ENCODE results near the gene CORO7.

Gene CORO7

DNA sequence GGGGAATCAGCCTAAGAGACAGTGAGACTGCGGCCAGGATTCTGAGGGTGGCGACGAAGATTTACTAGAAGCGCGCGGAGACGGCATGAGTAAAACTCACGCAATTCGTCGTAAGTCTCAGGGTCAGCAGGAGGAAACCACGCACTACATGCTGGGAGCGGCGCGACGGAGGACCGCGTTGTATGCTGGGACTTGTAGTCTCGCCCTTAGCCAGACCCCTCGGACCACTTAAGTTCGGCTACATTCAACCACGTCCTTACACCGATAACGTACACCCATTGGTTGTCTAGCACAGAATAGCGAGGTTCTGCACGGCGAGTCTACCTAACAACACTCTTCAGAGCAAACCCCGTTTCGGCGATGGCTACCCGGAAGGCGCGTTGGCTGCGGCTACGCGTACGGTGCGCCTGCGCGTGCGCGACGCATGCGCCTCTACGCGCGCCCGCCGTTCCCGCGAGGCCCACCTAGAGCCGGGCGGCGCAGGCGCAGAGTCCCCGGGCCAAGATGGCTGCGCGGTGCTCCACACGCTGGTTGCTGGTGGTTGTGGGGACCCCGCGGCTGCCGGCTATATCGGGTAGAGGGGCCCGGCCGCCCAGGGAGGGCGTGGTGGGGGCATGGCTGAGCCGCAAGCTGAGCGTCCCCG, 9.1 kb upstream of the CORO7 start, which contains the start of gene DNAJA3:
Gene DNAJA3, plus strand, starts transcription at position 491 of the 643 bp plus-strand sequence. Its CDS starts 14 bp downstream, at position 505.
- DNase-seq = peak; percentile 91

DNA sequence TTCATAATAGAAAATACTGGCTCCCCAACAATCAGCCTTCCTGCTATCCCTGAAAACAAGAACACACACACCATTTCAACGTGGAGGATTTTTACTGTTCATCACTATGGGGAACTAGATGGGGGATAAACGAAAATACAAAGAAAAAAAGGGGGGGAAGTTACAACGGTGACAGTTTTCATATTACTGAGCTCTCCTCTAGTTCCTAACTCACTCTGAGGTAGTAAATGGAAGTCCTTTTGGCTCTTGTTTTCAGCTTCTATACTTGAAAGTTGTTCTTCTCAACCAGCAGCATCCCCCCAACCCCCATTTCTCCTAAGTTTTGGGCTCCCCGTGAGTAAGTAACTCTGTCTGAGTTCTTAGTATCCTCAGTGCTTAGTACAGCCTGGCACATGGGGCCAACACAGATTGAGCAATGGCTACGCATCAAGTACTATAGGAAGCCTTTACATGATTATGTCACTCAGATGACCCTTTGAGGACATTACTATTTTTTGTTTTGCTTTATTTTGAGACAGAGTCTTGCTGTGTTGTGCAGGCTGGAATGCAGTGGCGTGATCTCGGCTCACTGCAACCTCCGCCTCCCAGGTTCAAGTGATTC, 4.2 kb upstream of the CORO7 start:
- DNase-seq = no peak

DNA sequence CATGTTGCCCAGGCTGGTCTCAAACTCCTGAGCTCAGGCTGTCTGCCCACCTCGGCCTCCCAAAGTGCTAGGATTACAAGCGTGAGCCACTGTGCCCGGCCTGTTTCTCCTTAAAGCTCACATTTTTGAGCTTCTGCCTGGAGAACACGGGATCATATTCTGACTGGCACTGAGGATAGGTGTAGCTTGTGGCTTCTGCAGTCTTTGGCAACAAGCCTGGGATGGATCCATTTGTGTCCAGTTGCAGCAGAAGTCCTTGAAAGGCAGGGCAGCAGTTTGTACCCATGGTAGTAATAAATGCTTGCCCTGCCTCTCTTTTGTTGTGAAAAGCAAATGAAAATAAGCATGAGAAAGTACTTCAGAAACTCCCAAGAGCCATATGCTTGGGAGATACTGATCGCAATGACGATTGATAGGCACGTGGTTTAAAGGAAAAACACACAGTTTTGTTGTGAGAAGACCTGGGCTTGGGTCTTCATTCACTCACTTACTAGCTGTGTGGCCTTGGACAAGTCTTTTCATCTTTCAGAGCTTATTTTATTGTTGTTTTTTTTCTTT, 3.1 kb upstream of the CORO7 start:
- no peak for DNase-seq

DNA sequence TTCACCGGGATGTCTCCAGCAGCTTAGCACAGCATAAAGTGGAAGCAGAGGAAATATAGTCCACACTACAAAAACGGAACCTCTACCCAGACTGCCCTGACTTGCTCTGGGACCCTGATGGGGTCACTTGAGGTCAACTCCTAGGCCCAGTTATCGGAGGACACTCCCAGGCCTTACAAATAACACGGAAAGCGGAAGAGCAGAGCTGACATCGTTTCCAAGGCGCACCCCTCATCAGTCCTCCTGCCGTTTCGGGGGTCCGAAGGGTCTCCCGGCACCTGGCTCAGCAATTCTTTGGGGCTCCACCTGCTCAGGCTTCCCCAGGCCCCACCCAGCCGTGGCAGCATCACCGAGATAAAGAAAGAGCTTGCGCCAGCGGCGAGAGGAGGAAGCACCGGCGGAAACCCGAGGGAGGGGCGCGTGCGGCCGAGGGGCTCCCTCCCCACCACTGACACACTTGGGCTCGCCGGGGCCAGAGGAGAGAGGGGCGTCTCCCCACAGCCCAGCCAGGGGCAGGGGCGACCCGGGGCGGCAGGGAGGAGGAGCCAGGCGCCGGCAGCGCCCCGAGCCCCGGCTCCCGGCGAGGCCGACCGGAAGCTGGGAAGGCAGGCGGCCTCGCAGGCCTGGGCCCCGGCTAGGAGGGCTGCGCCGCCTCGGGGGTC, 727 bp downstream of the CORO7 start:
- DNase-seq = peak; percentile 42

DNA sequence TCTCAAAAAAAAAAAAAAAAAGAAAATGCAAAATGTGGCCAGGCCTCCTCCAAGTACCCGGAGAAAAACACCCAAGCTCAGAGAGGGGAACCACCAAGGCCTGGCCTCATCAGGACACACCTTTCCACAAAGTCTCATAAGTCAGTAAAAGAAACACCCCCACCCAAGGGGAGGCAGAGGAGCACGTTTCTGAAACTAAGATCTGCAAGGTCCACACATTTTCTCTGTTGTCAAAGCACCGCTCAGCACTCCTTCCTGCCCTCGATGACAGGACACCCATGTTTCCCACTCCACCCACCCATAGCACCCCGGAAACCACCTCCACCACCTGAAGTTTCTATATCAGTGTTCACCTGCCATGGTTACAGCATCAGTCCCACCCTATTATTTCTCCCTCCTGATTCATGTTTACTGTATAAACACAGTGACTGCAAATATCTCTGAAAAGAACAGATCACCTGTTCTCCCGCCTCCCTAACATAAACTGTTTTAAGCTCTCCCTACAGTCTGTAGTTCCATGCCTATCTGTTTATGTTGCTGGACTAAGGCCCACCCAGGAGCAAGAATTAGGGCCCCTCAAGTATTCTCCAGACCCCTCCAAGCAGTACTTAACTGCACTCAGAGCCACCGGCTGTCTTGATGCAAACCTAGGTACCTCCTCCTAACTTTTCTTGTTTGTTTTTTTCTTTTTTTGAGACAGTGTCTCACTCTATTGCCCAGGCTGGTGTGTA, 2.0 kb downstream of the CORO7 start:
- peak; percentile 60 for DNase-seq

DNA sequence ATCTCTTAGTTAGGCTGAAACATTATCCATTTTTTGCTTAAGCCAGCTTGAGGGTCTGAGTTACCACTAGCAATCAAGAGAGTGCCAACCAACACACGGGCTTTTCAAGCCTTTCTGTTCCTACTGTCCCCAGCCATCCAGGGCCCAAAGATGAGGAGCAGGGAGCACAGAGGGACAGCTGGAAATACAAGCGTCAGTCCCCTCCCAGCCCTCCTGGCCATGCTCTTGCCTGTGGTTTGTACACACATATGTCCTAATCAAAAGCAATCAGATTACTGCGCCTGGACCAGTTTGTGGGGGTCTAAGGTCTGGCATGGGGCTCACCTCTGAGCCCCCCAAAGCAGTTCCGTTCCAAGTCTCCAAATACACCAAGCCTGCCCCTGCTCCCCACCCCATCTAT, 3.5 kb downstream of the CORO7 start:
- no peak for DNase-seq

DNA sequence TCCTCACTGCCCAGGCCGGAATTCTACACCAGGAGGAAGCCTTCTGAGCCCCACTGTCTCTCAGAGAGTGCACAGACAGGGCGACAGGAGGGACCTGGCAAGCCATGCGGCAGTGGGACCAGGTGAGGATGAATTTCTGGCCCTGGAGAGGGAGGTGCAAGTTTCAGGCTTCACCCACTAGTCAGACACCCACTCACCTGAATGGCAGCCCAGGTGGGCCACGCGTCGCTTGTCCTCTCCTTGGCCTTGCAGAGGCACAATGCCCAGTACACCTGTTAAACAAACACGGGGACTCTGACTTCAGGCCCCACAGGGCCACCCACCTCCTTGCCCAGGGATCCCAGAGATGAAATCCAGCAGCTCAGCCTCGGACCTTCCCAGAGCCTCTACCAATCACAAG, 4.2 kb downstream of the CORO7 start:
- no peak for DNase-seq

DNA sequence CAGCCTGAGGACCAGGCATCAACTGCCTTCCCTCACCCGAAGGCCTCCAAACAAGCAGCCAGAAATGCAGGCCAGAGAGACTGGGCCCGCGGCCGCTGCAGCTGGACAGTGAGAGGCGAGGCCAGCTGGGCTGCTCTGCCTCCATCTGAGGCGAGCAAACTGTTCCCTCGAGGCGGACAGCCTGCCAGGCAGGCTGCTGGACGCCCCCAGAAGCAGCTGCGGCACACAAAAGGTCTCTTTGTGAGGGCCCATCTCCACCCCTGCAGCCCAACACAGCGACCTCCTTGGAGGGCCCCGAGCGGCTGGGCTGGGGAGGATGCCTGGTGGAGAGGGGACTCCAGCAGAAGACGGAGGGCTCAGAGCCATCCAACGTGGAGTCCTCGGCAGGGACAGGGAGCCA, 4.7 kb downstream of the CORO7 start:
- no peak for DNase-seq

DNA sequence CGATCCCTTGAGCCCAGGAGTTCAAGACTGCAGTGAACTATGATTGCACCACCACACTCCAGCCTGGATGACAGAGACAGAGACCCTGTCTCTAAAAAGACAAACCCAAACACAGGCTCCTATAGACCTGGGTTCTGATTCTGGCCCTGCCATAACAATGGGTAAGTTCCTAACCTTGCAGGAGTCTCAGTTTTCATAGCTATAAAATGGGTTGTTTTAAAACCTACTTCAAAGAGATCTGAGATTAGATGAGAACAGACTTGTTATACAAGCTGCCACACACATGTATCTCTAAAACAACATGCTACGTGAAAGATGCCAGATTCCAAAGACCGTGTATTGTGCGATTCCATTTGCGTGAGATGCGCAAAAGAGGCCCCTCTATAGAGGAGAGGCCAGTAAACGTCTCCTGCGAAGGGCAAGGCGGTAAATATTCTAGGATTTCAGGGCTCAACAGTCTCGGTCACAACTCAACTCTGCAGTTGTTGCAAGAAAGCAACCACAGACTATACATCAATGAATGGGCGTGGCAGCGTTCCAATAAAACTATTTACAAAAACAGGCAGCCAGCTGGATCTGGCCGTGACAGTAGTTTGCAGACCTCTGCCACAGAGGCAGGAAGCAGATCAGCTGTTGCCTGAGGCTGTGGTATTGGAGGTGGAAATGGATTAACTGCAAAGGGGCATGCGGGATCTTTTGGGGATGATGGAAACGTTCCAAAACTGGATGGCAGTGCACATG, 5.9 kb downstream of the CORO7 start:
- no peak for DNase-seq

DNA sequence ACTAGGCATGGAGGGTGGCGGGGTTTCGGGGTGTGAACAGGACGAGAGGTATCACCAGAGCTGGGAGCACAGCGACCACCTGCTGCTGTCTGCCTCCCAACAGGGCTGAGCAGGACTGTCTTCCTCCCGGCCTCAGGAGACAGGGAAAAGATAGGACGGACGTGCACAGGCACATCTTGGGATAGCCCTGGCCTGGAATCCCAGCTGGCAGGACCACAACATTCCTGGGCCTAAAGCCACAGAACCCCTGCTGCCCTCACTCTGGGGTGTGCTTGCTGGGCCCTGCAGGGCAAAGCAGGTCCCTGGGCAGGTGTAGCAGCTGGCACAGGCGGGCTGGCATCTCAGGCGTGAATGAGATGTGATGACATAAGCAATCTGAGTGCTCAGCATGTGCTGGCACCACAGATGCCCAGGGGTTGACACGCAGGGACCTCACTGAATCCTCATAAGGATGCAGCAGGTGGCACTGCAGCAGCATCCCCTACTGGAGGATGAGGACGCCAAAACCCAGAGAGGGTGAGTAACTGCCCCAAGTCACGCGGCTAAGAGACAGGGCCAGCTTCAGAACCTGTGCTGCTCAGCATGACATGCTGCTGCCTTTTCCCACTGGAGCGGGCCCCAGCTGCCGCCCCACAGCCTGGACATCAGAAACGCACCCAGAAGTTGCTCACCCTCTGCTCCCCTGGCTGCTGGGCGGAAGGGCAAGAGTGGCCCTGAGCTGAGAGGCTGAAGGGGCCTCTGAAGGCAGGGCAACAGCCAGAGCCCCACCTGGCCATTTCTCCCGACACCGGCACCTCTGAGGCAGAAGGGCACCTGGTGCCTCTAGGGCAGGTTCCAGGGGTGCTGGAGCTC, 7.1 kb downstream of the CORO7 start:
- DNase-seq = no peak

DNA sequence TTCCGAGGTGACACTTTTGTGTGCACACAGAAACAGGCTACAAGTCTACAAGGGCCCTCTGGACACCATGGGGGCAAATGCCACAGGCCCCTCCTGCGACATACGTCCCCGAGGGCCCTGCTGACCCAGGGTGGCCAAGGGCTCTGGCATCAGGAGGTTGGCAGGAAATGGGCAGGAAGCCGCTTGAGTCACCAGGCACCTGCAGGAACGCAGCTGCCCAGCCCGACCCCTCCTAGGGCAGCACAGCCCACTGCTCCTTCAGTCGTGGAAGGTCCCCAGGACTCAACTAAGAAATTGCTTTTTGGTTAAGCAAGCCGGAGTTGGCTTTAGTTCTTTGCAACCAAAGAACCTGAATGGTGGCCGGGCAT, 8.1 kb downstream of the CORO7 start:
- no peak for DNase-seq

DNA sequence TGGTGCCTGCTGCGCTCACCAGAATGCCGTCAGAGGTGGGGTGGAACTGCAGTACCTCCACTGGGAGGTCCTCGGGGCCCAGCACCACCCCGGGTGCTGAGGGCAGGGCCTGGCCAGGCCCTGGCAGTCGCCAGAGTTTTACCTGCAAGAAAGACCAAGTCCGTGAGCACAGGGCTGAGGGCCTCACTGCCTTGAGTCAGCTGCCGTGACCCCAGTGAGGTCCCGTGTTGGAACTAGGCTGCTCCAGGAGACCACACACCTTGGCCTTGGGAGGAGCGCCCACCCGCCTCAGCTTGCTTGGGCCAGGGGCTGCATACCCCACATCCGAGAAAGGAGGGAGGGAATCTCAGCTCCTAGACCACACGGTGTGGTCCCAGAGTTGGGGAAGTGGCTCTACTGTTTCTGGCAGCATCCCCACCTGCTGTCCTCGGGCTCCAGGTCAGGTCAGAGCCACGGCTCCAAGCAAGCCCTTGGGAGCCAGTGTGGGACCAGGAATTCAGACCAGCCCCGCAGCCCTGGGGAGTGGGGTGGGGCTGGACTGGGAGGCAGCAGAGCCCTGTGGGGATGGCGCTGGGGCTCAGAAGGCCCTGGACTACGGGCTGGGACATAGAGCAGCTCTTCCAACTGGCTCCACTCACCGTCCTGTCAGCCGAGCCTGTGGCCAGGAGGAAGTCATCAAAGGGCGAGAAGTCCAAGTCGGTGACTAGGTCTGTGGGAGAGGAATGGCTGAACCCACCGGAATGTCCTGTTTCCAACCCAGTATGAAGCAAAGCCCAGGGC, 8.7 kb downstream of the CORO7 start:
- no peak for DNase-seq

DNA sequence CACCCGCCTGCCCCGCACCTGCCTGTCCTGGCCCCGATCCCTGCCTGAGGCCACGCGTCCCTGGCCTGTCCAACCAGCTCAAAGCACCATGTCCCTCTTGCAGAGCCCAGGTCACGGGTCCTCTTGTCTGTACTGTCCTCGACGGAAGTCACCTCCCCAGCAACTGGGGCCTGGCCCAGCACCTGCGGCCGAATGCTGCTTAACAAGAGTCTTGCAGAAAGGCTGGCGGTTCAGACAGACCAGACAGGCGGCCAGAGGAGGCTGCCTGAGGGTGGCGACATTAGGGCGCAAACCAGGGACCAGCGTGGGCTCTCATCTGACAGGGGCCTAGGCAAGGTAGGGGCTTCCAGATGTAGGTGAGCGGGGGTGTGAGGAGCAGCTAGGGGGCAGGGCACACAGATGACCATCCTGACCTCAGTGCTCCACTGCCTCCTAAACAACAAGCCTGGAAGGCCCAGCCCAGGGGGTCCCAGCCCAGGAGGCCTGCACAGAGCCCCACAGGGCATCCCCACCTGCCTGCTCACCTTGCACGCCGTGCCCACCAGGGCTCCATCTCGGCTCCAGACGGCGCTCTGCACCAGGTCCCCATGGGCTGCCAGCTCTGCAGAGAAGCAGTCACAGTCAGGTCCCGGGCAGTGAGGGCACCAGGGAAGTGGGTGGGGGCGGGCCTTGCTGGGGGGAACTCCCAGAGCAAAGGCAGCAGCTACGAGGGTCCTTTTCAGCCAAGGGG, 11.3 kb downstream of the CORO7 start:
- no peak for DNase-seq

DNA sequence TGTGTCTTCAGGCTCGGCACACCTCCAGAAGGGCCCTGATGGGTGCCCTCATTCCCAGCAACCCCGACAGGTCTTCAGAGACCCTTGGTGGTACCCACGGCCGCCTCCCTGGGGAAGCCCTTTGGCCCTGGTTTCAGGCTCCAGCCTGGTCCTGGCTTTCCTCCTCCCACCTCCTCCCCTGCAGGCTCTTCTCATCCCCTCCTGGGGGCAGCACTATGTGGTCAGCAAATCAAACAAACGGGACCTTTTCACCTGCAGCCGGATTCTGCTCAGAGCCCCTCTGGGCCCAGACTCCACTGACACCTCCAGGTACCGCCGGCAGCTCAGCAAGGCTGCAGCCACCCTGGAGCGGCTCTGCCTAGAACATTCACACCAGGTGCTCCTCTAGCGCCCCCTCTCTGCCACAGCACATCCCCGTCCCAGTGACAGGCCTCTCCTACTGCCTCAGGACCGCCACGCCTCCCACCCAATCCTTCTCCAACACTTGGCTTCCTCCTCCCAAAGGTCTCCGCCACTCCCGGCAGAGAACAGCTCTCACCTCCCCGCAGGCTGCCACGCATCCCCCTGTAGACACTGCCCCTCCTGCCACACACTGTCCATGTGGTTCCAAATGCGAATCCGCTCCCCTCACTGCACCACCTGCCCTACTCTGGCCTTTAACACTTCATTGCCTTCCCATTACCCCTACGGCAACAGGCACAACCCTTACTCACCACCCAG, 12.0 kb downstream of the CORO7 start:
- DNase-seq = peak; percentile 21

DNA sequence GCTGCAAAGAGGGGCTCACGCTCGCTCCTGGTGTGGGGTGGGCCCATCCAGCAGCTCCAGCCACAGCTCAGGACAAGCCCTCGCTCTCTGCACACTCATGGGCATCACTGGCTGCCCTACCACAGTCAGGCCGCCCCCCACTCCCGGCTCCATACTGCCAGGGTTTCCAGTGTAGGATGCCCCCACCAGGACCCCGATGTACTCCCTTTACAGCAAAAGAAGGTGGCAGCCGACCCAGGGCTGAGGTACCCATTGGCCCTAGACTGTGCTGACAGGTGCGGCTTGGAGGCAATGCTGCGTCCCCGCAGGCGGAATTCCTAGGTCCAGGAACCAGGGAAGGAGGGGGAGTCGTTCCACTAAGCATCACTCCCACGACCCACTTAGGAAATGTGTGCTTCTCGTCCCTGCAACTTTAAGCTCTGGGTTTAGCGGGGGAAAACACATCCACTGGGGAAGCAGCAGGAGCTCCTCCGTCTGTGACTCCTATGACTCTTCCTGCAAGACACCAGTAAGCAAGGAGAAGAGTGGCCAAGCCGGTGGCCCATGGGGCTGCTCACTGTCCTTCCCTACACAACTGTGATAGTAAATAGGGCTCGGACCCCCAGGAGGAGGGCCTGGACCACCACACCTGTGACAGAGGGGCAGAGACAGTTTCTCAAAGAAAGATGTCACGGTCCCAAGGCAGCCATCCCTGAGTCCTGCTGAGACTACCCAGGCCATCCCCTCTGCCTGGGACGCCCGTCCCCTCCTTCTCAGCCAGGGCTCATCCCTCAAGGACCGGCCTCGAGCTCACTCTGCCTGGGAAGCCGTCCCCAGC, 13.1 kb downstream of the CORO7 start:
- no peak for DNase-seq

DNA sequence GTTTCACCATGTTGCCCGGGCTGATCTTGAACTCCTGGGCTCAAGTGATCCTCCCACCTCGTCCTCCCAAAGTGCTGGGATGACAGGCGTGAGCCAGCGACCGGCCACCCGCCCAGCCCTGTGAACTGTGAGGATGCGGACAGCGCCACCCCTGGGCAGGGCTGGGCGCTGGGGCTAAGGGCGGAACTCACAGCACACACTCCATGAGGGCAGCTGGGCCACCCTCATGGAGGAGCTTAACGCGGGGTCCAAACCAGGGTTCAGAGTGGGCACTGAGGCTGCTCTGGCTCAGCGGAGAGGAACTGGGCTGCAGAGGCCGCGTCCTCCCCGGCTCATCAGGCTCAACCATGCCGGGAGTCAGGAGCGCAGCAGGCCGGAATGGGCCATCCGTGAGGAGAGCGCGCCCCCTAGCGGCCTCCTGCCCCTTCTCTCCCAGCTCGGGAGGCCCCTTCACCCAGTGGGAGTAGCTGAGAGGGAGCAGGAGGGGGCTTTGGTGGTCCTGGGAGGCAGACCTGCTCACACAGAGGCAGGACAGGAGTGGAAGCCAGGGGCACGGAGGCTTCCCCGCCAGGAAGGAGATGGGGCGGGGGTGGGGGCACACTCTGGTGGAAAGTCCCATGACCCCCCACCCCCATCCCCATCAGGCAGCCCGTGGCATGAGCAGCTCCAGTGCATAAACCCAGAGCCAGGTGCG, 13.8 kb downstream of the CORO7 start:
- peak; percentile 71 for DNase-seq

DNA sequence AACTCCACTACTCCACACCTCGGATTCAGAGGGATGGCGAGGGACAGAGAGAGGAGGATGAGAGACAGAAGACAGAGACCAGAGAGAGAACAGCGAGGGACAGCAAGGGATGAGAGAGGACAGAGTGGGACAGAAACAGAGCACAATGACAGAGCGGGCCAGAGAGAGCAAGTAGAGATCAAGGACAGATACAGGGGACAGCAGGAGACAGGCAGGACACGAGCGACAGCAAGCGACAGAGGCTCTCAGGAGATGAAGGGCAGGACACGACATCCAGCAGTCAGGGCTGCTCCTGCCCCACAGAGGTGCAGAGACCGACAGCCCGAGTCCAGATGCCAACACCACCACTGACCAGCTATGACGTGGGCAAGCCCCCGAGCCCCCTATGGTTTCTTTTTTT, 14.9 kb downstream of the CORO7 start:
- no peak for DNase-seq

DNA sequence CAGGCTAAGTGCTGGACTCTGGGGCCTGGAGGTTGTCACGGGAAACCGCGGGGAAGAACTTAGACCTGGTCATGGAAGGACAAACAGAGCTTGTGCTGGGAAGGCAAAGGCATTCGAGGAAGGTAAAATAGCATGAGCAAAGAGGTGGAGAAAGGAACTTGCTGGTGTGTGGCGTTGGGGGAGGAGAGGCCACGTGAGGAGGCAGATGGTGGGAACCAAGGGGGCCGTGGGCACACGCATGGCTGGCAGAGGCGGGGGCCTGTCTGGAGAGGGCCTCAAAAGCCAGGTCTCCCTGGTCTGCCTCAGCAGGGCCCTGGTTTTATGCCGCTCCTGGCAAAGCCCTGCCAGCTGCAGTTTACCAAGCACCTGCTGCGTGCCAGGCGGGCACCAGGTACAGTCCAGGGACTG, 15.3 kb downstream of the CORO7 start:
- no peak for DNase-seq

Data from stimulated activated CD4-positive, alpha-beta T cell treated with anti-CD3 and anti-CD28 coated beads, Interleukin-12 subunit alpha, Interleukin-12 subunit beta, amount 100 ng/mL, for 4 hours (primary cell).